Measurements from ENCODE around the gene DHODH.

GRCh38 chr16:71972356-71972755 is 36.2 kb upstream of the DHODH start:
- no peak for TF ChIP-seq YY1 (IDR thresholded peaks at IDR 0.05; ENCODE audit: insufficient read depth, insufficient read length)
- TF ChIP-seq ZNF274 (IDR thresholded peaks at IDR 0.05; ENCODE audit: low read depth, low read length), result no peak
- TF ChIP-seq SUZ12 (IDR thresholded peaks at IDR 0.05; ENCODE audit: extremely low read depth, insufficient read depth, insufficient read length), result no peak

Measured in NT2/D1 (cell line).